AG04449 (cell line): ENCODE results near the gene C20orf204.

ENCODE experiments used
- CTCF ChIA-PET: fragments of 350-600 bp; formaldehyde crosslinking; extraction: SDS; loops from one replicate; lab custom pipeline; 2021; ENCODE audit warnings: antibody characterized with exemption; lab: Yijun Ruan, JAX
- POLR2A ChIA-PET: fragments of 400-600, 350-600 bp; formaldehyde crosslinking; extraction: SDS; loops from one replicate; lab custom pipeline; 2020; ENCODE audit warnings: antibody characterized with exemption, inconsistent platforms; lab: Yijun Ruan, JAX
- DNase-seq: peaks from one replicate; pipeline ENCODE4 v3.0.0-alpha.2; 2010; ENCODE audit warnings: low read depth, low spot score
- H3K4me3 ChIP-seq: 2 replicates; pipeline ENCODE4 v1.5.1; 2011; ENCODE audit warnings: low read depth, mild to moderate bottlenecking, control low read depth, low read length
- CTCF ChIP-seq: IDR thresholded peaks from one replicate; pipeline ENCODE4 v1.5.1; 2011; ENCODE audit warnings: mild to moderate bottlenecking, moderate library complexity, low read length, control low read depth, inconsistent platforms; ENCODE audit not compliant: insufficient read depth; ENCODE audit errors: missing control alignments

The C20orf204 gene

DNA sequence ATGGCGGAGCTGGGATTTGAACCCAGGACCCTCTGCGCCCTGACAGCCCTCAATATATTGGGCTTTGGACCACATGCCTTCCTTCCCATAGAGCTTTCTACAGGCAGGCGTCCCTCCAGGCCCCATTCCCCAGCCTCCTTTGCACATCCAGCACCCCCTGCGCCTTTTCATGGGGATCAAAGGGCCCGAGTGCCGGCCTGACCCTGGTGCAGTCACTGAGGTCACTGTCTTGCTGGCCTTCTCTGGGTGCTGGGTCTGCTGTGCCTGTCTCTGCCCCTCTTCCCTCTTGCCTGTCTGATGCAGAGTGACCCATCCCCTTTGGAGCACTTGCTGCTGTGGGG lies 45.6 kb downstream of the C20orf204 start:
- POLR2A ChIA-PET: no interaction called here
- DNase-seq: no peak
- TF ChIP-seq CTCF: no peak
- H3K4me3 ChIP-seq: no peak overlapping the region
- CTCF ChIA-PET: interaction anchor here (0.7 to 8.7 kb wide), 4 partner anchors 9 to 40 kb away, joined by 3 to 51 read pairs (median 3); no protein-coding TSS in a partner anchor

DNA sequence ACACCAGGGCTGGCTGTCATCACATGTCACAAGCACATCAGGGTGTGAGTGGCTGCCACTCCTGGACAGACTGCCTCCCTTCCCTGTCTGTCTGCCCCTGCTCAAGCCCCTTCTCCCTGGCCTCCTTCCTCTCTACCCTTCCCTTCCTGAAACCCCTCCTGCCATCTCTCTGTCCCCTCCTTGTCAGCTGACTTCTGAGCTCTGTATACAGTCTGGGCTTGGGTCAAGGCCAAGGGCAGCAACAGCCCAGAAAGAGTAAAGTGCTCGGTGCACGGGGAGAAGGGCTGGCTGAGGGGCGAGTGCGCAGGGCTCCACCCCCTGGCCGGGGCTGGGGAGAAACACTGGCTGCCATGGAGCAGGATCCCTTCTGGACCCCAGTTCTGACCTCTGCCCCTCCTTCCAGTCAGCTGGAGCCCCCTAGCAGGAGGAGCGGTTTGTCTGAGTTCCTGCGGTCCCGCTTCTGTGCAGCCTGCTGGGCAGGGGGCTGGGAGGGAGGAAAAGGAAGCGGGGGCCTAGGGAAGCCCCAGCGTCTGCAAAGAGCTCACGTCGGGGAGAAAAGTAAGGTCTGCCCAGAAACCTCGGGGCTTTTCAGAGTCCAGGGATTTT lies 46.2 kb downstream of the C20orf204 start:
- DNase-seq: no peak
- no peak for TF ChIP-seq CTCF
- ChIA-PET CTCF (interaction anchor here (1.0 to 8.7 kb wide), 5 partner anchors 8 to 107 kb away, joined by 3 to 51 read pairs (median 4); no protein-coding TSS in a partner anchor), POLR2A (no interaction called here)
- H3K4me3 ChIP-seq: no peak overlapping the region

DNA sequence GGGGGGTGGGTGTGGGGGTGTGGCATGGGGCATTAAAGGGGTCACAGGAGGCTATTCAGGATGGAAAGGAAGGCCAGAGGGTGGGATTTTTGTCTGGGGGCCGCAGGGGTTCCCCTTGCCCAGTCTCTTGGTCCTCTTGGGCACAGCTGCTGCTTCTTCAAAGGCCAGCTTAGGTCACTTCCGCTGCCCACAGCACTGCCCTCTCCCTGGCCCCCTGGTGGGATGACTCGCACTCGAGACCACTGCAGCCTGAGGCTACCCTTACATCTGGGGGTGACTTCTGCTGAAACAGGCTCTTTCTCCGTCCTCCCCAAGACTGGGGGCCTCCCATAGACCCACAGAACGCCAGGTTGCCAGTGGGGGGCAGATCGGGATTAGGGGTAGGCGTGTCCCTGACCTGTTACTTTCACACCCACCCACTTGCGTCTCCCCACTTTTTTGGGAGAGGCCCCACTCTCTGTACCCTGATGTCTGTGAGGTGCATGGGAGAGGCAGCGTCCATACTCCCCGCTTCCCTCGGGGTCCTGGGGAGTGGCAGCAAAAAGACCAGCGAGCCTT lies 46.9 kb downstream of the C20orf204 start:
- ChIA-PET CTCF (interaction anchor here (1.0 to 8.7 kb wide), 8 partner anchors 14 to 108 kb away, joined by 3 to 51 read pairs (median 4); partner anchors contain the start of genes PRPF6 and TCEA2), POLR2A (no interaction called here)
- peak overlapping the region; percentile 37 for H3K4me3 ChIP-seq
- TF ChIP-seq CTCF: no peak
- no peak for DNase-seq

- peak; percentile 78 for TF ChIP-seq CTCF
- ChIA-PET CTCF (interaction anchor here (0.6 to 8.7 kb wide), 12 partner anchors 15 to 108 kb away, joined by 3 to 51 read pairs (median 4); partner anchors contain the start of genes PRPF6 and TCEA2), POLR2A (no interaction called here)
- DNase-seq: no peak
- peak overlapping the region; percentile 52 for H3K4me3 ChIP-seq
These were observed 47.4 kb downstream of the C20orf204 start for GRCh38 chr20:64083378-64083803.

GRCh38 chr20:64083804-64084684 lies 48.1 kb downstream of the C20orf204 start, which contains the start of gene LKAAEAR1:
Gene LKAAEAR1, minus strand, starts transcription at chr20:64084398. Its CDS starts 179 bp downstream, at chr20:64084219.
- TF ChIP-seq CTCF: no peak
- H3K4me3 ChIP-seq: peak within 1 kb of the TSS; percentile 52
- CTCF ChIA-PET: interaction anchor here (0.6 to 8.7 kb wide), 14 partner anchors 15 to 109 kb away, joined by 3 to 51 read pairs (median 4); partner anchors contain the start of genes NPBWR2, PRPF6 and TCEA2
- DNase-seq: no peak
- POLR2A ChIA-PET: interaction anchor here (1.0 kb wide), 1 partner anchor 219 kb away, joined by 3 read pairs; the partner anchor contains the start of gene TPD52L2
